ENCODE measurements around the gene WDR76. TPM values are rescaled to one million over a fixed set of nuclear protein-coding genes. Genes with fewer than 3 reads are reported as not detected.
"Not testable (repeated sequence)": the region's sequence is repeated elsewhere in the genome, so short reads cannot be mapped to it uniquely, and the experiment has no call there.

The WDR76 gene
- 26.6 and 29.6 TPM in 2 replicates for total RNA-seq (2014; rRNA removed; shearing (Covaris generic); ENCODE audit: low replicate concordance)

DNA sequence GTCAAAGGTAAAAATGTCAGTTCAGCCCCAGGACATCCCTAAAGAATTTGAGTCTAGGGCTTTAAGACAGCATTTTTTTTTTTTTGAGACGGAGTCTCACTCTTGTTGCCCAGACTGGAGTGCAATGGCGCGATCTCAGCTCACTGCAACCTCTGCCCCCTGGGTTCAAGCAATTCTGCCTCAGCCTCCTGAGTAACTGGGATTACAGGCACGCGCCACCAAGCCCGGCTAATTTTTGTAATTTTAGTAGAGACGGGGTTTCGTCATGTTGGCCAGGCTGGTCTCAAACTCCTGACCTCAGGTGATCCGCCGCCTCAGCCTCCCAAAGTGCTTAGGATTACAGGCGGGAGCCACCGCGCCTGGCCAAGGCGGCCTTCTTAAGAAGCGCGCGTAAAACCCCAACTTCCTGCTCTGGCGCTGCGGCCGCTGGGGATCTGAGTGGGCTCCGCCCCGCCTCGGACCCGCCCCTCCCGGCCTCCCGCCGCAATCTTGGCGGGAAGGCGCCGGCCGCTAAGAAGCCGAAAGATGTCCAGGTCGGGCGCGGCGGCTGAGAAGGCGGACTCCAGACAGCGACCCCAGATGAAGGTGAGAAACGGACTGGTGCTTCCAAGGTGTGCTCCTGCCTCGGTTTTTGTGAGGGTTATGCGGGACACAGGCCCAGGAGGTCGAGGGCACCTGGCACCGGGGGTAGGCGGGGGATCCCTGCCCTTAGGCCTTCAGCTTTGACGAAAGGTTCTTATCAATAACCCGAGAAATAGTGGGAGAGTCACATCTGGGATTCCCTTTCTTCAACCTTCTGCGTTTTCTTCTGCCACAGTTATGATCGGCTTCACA, at the start of gene WDR76:
WDR76 (plus strand) TSS at position 495 of the 834 bp plus-strand sequence; CDS start at position 526, 31 bp downstream.
- in situ Hi-C loops (cut with HindIII; ENCODE audit: low pct_unique_long_range_greater_than_20kb, low sequenced_read_pairs), result no loop called here
- peak; percentile 76 for DNase-seq (ENCODE audit: low read depth)

DNA sequence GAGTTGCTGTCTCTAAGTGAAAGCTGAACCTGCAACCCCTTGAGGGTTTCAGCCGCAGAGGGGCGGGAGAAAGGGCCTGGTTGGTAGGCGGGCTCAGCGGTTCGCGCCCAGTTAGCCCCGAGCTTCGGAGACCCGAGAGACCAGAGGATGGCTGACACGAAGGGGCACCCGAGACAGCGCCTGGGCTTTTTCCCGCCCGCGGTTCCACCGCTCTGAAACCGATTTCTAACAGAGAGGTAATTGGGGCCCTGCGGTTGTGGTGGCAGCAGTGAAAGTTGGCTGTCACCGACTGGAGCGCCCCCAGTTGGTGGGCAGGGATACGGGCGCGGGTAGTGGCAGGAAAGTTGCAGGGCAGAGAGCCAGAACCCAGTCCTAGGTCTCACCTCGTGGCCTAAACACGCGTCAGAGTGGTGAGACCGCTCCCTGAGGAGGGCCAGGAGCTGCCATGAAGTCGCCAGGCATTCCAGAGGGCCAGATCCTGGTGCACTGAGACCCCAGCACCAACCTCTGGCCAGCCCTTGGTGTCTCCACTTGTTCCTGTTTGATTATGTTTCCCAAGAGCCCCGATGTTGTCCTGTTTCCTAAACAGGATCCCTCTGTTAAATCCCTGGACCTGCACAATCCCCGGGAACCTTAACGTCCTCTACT, 49.4 kb upstream of the WDR76 start:
- in situ Hi-C loops (cut with HindIII; ENCODE audit: low pct_unique_long_range_greater_than_20kb, low sequenced_read_pairs), result no loop called here
- DNase-seq (ENCODE audit: low read depth), result peak; percentile 84

DNA sequence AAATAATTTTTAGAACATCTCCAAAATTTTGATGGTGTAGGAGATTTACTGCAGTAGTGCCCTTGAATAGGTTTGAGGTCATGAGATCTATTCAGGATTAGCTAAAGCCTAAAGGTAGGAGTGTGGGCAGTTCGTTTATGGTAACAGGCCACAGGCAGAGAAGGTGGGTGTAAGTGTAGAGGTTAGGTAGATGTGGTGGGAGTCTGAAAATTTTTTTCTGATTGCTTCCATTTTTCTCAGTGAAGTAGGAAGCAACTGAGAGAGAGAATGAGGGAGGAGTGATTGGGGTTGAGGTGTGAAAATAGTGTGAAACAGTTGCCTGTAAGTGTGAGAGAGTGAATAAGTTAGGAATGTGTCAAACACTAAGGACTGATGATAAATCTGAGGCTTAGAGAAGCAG, 47.8 kb upstream of the WDR76 start:
- no peak for DNase-seq (ENCODE audit: low read depth)
- in situ Hi-C loops (cut with HindIII; ENCODE audit: low pct_unique_long_range_greater_than_20kb, low sequenced_read_pairs), result no loop called here

DNA sequence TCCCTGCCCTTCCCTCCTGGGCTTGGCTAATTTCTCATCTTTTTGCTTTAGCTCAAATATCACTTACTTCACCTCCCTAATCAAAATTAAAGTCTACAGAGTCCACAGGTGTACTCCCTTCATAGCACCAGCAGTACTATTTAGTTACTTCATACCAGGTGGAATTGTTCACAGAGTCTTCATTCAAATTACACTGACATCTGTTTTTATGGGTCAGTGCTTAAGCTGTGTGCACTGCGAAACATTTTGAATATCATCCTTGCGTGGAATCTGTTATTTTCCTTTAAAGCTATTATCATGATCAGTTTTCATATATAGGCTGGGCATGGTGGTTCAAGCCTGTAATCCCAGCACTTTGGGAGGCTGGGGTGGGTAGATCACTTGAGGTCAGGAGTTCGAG, 37.4 kb upstream of the WDR76 start:
- in situ Hi-C loops (cut with HindIII; ENCODE audit: low pct_unique_long_range_greater_than_20kb, low sequenced_read_pairs), result no loop called here

DNA sequence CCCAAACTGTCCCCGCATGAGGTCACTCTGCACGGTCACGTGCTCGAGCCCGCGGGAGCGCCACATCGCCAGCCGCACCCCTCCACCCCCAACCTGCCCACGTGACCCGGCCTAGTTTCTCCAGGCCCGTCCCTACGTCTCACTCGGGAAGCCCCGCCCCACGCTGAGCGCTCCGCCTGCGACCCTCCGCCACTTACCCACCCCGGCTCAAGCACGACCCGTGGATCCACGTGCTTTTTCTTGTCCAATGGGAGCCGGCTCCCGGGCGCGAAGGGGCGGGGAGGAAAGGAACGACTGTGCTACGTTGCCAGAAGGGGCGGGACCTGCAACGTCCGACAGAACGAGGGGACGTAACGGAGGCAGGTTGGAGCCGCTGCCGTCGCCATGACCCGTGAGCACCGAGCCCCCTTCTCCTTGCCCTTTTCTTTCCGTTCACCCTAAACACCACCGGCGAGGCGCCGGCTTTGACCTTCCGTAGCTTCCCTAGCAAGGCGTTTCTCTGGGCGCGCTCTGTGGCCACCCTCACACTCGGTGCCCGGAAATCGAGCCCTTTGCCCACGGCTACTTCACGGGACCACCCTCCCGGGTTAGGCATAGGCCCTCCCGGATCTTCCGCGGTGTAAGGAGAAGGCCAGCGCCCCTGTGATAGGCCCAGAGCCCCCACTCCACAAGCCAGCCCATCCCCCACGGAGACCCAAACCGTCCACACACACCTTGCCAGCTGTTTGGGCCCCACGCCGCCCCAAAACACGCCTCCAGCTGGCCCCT, 34.6 kb upstream of the WDR76 start, which contains the start of gene SERF2:
SERF2 (plus strand) TSS at position 328 of the 768 bp plus-strand sequence; CDS start at position 385, 57 bp downstream.
- in situ Hi-C loops (cut with HindIII; ENCODE audit: low pct_unique_long_range_greater_than_20kb, low sequenced_read_pairs), result no loop called here
- peak; percentile 99 for DNase-seq (ENCODE audit: low read depth)

More for the DNA sequence above, 37.4 kb upstream of the WDR76 start:
- DNase-seq (ENCODE audit: low read depth), result no peak

DNA sequence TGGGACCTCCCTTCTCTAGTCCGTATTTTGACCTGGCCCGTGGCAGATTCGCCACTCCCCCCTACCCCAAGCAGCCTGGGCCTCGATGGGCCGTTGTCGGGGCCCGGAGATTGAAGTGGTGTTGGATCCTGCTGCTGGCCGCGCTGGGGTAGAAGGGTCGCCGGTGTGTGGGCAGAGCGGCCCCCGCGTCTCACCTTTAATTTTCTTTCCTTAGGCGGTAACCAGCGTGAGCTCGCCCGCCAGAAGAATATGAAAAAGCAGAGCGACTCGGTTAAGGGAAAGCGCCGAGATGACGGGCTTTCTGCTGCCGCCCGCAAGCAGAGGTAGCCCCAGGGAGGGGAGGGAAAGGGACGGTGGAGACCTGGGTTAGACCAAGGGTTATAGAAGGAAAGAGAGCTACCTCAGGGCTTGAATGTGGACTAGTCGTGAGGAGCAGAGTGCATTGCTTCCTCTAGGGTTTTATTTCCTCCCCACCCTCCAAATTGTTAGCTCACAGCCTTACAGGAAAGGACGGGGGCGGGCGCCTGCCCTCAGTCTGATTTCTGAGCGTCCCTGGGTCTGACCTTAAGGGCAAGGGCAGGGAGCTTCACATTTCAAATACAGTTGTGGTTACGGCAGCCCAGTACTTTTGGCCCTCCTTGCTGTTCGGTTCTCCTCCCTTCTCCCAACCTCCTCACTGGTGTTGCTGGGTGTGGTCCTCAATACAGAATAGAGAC, 33.9 kb upstream of the WDR76 start:
- in situ Hi-C loops (cut with HindIII; ENCODE audit: low pct_unique_long_range_greater_than_20kb, low sequenced_read_pairs), result no loop called here
- no peak for DNase-seq (ENCODE audit: low read depth)

DNA sequence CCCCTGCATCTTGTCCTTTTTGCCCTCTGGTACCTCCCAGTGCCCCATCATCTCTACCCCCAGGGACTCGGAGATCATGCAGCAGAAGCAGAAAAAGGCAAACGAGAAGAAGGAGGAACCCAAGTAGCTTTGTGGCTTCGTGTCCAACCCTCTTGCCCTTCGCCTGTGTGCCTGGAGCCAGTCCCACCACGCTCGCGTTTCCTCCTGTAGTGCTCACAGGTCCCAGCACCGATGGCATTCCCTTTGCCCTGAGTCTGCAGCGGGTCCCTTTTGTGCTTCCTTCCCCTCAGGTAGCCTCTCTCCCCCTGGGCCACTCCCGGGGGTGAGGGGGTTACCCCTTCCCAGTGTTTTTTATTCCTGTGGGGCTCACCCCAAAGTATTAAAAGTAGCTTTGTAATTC, 33.2 kb upstream of the WDR76 start:
- no peak for DNase-seq (ENCODE audit: low read depth)
- in situ Hi-C loops (cut with HindIII; ENCODE audit: low pct_unique_long_range_greater_than_20kb, low sequenced_read_pairs), result no loop called here

DNA sequence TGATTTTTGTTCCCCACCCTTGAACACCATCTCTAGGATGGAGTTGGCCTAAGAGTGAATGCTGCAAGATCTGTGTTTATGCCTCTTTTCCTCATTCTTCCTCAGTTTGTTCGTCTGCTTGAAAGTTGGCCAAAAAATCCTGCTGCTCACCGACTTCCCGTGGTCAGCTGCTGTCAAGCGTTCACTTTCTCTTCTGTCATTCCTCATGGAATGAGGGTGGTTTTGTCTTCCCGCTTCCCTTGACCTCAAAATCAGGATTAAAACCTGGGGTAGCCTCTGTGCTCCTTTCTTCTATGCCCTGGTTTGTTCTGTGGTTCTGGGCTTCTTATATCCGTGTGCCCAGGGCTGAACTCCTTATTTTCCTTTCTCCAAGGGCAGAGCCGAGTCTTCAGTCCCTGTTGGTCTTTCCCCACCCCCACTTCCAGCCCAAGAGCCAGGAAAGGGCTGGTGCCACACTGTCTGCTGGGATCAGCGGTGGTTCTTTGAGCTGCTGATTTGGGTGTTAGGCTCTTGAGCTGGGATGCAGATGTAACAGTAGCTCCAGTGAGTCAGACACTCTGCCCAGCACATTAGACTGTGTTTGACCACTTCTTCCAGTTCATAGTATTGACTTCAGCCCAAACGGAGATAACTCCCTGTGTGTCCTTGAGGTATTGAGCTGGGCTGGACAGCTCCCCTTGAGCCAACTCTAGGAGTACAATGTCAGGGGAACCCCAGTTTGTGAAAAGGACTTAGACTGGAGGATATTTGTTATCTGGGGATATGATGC, 32.3 kb upstream of the WDR76 start:
- DNase-seq (ENCODE audit: low read depth), result no peak
- in situ Hi-C loops (cut with HindIII; ENCODE audit: low pct_unique_long_range_greater_than_20kb, low sequenced_read_pairs), result no loop called here

DNA sequence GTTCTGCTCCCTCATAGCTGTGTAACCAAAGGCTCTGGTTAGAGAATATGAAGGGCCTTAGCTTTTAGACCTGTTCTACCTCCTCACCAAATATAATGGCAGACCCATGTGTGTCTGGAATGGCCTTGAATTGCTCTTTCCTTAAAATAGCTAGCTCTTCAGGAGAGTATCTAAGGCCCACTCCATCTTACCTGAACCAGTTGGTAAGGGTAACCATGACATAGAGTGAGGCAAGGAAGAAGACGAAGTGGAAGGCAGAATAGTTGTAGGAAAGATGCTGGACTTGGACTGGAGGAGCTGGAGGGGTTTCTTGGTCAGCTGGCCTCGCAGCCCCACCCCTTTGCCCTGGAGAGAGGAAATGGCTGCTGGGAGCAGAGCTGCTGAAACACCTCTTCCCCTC, 31.6 kb upstream of the WDR76 start:
- in situ Hi-C loops (cut with HindIII; ENCODE audit: low pct_unique_long_range_greater_than_20kb, low sequenced_read_pairs), result no loop called here
- DNase-seq (ENCODE audit: low read depth), result no peak

DNA sequence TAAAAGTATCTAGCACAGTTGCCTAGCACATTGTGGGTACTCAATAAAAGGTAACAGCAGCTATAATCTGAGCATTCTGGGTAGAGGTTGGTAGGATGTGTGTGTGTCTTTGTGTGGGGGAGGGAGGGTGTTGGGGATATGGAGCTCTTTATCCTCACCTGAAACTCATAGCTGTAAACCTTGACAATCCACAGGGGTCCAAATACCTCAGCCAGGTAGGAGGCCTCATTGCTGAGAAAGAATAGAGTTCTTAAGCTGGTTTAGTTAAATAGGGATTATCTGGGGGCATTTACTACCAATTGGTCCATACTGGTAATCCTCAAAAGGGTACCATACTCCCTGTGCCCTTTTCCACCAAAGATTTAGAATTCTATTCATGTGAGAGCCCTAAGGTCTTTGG, 30.8 kb upstream of the WDR76 start:
- in situ Hi-C loops (cut with HindIII; ENCODE audit: low pct_unique_long_range_greater_than_20kb, low sequenced_read_pairs), result no loop called here

DNA sequence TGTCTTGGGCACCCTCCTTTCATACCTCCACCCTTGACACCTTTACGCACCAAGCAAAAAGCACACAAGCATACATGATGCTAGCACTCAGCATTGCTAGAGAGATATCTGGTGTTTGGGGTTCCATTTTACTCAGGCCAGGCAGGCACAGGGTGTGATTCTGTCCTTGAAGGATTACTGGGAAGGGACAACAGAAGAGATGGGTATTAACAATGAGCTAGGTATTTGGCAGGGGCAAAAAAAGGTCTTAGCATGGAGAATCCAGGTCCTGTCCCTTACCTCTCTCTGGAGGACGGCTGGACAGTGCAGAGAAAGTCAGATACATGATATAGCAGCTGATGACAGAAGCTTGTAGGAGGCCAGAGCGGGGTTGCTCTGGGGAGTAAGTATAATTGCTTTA, 30.2 kb upstream of the WDR76 start:
- no peak for DNase-seq (ENCODE audit: low read depth)
- in situ Hi-C loops (cut with HindIII; ENCODE audit: low pct_unique_long_range_greater_than_20kb, low sequenced_read_pairs), result no loop called here

More for the DNA sequence above, 30.8 kb upstream of the WDR76 start:
- DNase-seq (ENCODE audit: low read depth), result no peak

DNA sequence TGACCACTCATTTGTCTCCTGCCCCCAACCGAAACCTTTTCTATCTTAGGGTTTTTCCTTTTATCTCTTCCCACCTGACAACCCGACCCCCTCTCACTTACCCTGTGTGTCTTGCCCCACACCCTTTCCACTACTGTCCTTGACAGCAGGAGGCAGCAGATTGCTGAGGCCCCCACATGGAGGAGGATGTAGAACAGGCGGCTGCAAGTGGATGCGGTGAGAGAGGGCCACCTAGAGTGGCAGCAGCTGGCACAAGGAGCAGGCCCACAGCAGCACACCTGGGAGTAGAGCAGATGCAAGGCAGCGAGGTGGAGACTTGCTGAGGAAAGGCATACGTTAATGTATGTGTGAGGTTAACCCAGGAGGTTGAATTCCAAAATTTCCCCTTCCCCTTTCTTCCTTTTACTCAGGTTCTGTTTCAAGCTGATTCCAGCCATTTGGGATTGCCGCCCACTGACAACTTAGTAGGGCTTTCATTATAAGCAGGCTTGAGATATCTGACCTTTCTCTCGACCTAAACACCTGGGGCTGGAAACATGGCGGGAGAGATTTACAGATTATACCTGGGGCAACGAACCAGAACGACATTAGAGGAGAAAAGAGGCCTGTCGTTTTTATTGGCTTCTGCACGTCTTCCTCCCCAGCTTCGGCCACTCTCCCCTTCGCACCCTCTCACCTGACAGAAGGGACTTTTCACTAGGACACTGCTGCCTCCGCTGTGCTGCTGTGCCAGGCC, 27.4 kb upstream of the WDR76 start:
- in situ Hi-C loops (cut with HindIII; ENCODE audit: low pct_unique_long_range_greater_than_20kb, low sequenced_read_pairs), result no loop called here
- DNase-seq (ENCODE audit: low read depth), result no peak

DNA sequence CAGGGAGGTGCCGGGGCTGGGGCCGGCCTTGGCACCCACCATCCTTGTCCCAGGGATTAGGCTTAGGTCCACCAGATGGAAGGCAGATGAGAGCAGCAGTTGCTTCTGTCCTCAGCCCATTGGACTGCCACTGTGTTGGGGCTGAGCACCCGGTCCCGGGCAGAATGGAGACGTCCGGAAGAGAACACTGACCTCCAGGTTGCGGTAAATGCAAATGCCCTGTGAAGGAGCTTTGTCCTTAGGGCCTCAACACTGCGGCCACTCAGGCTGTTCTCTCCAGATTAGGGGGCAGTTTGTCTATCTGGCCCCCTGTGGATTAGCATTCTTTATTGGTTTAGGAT, 26.9 kb upstream of the WDR76 start, which contains the start of gene SERINC4:
SERINC4 (minus strand) TSS at position 276 of the 341 bp plus-strand sequence; CDS start at position 42, 234 bp downstream.
- in situ Hi-C loops (cut with HindIII; ENCODE audit: low pct_unique_long_range_greater_than_20kb, low sequenced_read_pairs), result no loop called here
- no peak for DNase-seq (ENCODE audit: low read depth)

DNA sequence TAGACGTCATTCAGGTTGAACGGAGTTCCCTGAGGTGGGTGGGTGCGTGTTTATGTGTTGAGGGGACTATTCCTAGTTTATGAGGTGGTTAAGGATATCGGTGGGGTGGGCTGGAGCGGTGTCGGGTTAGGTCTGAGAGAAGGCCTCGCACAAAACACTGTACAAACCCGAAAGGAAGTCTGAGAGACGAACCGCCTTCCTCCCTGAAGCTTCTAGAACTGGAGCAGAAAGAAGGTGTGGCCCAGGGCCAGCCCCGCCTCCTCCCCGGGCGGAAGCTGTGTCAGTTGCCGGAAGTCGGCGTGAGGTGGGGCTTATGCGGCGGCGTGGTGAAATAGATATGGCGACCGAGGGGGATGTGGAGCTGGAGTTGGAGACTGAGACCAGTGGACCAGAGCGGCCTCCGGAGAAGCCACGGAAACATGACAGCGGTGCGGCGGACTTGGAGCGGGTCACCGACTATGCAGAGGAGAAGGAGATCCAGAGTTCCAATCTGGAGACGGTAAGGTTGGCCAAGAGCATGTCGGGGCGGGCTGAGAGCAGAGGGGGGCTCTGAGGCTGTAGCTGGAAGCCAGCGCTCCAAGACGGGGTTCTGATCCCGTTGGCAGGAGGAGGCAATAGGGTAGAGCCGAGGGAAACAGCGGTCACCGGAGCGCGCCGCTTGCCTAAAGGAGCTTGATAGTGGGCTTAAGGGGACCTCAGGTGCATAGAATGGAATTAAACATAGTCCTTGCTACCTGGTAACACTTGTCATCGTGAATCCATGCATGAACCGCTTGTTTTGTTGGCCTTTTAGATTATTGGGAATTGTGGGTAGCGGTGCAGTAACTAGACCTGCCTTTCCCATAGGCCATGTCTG, 26.3 kb upstream of the WDR76 start, which contains the start of gene HYPK:
HYPK (plus strand) TSS at position 314 of the 856 bp plus-strand sequence; CDS start at position 338, 24 bp downstream.
- in situ Hi-C loops (cut with HindIII; ENCODE audit: low pct_unique_long_range_greater_than_20kb, low sequenced_read_pairs), result no loop called here
- DNase-seq (ENCODE audit: low read depth), result peak; percentile 80

DNA sequence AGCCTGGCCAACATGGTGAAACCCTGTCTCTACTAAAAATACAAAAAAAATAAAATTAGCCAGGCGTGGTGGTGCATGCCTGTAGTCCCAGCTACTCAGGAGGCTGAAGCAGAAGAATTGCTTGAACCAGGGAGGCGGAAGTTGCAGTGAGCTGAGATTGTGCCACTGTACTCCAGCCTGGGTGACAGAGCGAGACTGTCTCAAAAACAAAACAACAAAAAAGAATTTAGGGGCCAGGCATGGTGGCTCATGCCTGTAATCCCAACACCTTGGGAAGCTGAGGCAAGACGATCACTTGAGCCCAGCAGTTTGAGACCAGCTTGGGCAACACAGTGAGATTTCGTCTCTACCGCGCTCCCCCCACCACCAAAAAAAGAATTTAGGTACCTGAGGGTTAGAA, 24.1 kb upstream of the WDR76 start:
- DNase-seq (ENCODE audit: low read depth); in situ Hi-C loops (cut with HindIII; ENCODE audit: low pct_unique_long_range_greater_than_20kb, low sequenced_read_pairs): not testable (repeated sequence)

DNA sequence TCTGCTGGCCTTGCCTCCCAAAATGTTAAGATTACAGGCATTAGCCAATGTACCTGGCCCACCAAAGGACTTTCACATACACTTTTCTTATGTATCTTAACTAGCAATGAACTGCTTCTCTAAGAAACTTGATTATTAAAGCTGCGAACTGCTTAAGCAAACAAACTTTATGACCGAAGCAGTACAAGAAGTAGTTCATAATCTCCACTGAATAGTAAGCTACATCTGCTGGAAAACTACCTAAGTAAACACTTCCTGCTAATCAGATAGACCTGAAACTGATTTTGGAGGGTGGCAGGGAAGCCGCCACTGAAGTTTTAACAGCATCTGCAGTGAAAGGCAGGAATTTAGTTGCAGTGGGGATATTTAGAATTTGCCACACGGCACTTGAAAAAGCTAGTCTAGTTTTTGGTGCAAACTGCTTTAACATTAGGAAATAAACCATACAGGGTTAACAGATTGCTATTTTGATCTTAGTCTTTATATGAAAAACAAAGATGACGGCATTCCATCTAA, 18.3 kb upstream of the WDR76 start:
- DNase-seq (ENCODE audit: low read depth), result no peak
- in situ Hi-C loops (cut with HindIII; ENCODE audit: low pct_unique_long_range_greater_than_20kb, low sequenced_read_pairs), result no loop called here

All from Caki2 (cell line).